ENCODE measurements around the gene SCTR. TPM values are rescaled to one million over a fixed set of nuclear protein-coding genes. Genes with fewer than 3 reads are reported as not detected.

Gene SCTR
- total RNA-seq, 1 experiment from 2014 or later: not detected

DNA sequence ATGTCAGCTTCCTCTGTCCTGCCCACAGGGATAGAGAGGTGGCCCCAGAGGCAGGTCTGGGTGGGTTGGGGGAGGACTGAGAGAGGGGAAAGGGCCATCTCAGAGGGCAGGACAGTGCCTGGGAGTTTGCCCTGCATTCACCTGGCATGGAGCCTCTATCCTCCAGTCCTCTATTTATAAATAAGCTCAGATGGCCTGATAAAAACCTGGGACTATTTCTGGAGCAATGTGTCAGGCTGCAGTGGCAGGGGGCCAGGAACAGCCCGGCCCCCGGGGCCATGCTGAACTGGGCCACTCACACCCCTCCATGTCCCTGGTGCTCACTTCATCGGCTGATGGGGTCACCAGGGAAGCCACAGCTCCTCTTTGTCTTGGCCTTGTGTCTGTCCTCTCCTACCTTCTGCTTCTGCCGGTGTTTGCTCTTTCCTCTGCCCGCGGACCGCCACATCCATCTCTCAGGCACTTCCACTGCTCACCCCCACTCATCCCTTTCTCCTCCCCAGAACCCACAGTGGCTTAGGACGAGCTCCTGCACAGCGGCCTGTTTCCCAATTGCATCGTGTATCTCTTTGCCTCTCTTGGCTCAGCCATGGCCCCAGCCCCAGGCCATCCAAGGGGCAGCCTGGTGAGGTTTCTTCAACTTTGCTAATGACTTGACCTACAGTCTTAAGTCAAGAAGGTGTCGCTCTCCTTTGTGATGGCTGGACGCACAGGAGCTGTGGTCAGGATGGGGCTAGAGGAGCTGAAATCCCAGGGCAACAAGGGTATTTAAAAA is 38.8 kb downstream of the SCTR start:
- ChIA-PET CTCF (no interaction called here), POLR2A (ENCODE audit: unreplicated experiment) (no interaction called here)
- no peaks in the 10 kb centered on the region for H3K36me3 ChIP-seq (ENCODE audit: low read depth, low read length)
- no peaks in the 10 kb centered on the region for H3K9me3 ChIP-seq (ENCODE audit: low read length)
- ATAC-seq (no peak), DNase-seq (no peak)
- BruUV-seq (replicated peaks): no TSS peak
- H3K27ac ChIP-seq (ENCODE audit: low read length): no peak overlapping the region
- no peak overlapping the region for H2AFZ ChIP-seq (ENCODE audit: low read length)
- TF ChIP-seq EZH2 (IDR thresholded peaks at IDR 0.05; ENCODE audit: low read length, unreplicated experiment) (no peak), EZH2phosphoT487 (IDR thresholded peaks at IDR 0.05; ENCODE audit: borderline replicate concordance, low read length) (no peak)
- TF ChIP-seq, protein P1, sequence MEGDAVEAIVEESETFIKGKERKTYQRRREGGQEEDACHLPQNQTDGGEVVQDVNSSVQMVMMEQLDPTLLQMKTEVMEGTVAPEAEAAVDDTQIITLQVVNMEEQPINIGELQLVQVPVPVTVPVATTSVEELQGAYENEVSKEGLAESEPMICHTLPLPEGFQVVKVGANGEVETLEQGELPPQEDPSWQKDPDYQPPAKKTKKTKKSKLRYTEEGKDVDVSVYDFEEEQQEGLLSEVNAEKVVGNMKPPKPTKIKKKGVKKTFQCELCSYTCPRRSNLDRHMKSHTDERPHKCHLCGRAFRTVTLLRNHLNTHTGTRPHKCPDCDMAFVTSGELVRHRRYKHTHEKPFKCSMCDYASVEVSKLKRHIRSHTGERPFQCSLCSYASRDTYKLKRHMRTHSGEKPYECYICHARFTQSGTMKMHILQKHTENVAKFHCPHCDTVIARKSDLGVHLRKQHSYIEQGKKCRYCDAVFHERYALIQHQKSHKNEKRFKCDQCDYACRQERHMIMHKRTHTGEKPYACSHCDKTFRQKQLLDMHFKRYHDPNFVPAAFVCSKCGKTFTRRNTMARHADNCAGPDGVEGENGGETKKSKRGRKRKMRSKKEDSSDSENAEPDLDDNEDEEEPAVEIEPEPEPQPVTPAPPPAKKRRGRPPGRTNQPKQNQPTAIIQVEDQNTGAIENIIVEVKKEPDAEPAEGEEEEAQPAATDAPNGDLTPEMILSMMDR (conservative IDR thresholded peaks at IDR 0.05; ENCODE audit: low read depth, low read length): no peak
- no peaks in the 10 kb centered on the region for H3F3A ChIP-seq (ENCODE audit: low read length, unreplicated experiment)
- H3K9me2 ChIP-seq (replicated peaks; ENCODE audit: low read length): no peaks in the 10 kb centered on the region
- H3K27me3 ChIP-seq (ENCODE audit: low read length): no peaks in the 10 kb centered on the region
- H3K4me1 ChIP-seq (ENCODE audit: insufficient read depth, low read length): peaks cover 7% of the 10 kb centered on the region; the same call in 1 of the 2 replicates
- no peak overlapping the region for H3K4me2 ChIP-seq (ENCODE audit: low read length)
- H3K9ac ChIP-seq (ENCODE audit: low read length): no peak overlapping the region
- no peaks in the 10 kb centered on the region for H3K79me2 ChIP-seq (ENCODE audit: low read length)
- no peaks in the 10 kb centered on the region for H4K20me1 ChIP-seq (ENCODE audit: low read length)
- intact Hi-C loops (cut with micrococcal nuclease): no loop called here
- H3K4me3 ChIP-seq (ENCODE audit: low read length): no peak overlapping the region

DNA sequence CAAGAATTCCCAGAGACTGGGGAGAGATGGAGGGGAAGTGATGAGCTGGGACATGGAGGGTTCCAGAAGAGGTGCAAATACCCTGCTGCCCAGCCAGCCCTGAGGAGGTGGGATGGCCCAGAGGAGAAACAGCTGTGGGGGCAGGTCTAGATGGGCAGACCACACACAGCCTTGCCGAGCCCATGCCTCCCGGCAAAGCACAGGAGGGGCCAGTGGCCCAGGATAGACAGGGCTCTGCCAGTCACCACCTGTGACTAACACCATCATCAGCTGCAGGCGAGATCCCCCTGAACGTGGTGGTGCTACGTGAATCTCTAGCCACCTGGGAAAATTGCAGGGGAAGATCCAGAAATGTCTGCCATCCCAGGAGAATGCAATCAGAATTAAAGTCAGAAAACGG is 39.4 kb downstream of the SCTR start:
- TF ChIP-seq EZH2phosphoT487 (IDR thresholded peaks at IDR 0.05; ENCODE audit: borderline replicate concordance, low read length): no peak
- TF ChIP-seq, protein P1 (conservative IDR thresholded peaks at IDR 0.05; ENCODE audit: low read depth, low read length): no peak
- TF ChIP-seq EZH2 (IDR thresholded peaks at IDR 0.05; ENCODE audit: low read length, unreplicated experiment): no peak
- no TSS peak for BruUV-seq (replicated peaks)
- H3K9ac ChIP-seq (ENCODE audit: low read length): no peak overlapping the region
- peaks cover 7% of the 10 kb centered on the region; the same call in 1 of the 2 replicates for H3K4me1 ChIP-seq (ENCODE audit: insufficient read depth, low read length)
- ATAC-seq (peak; percentile 20; the same call in 1 of the 2 replicates), DNase-seq (peak; percentile 41)
- intact Hi-C loops (cut with micrococcal nuclease): no loop called here
- H3K36me3 ChIP-seq (ENCODE audit: low read depth, low read length): no peaks in the 10 kb centered on the region
- CTCF ChIA-PET: no interaction called here
- POLR2A ChIA-PET (ENCODE audit: unreplicated experiment): no interaction called here
- no peaks in the 10 kb centered on the region for H3K9me2 ChIP-seq (replicated peaks; ENCODE audit: low read length)
- no peak overlapping the region for H3K4me3 ChIP-seq (ENCODE audit: low read length)
- no peaks in the 10 kb centered on the region for H4K20me1 ChIP-seq (ENCODE audit: low read length)
- no peak overlapping the region for H2AFZ ChIP-seq (ENCODE audit: low read length)
- no peak overlapping the region for H3K27ac ChIP-seq (ENCODE audit: low read length)
- H3F3A ChIP-seq (ENCODE audit: low read length, unreplicated experiment): no peaks in the 10 kb centered on the region
- no peaks in the 10 kb centered on the region for H3K27me3 ChIP-seq (ENCODE audit: low read length)
- H3K79me2 ChIP-seq (ENCODE audit: low read length): no peaks in the 10 kb centered on the region
- H3K4me2 ChIP-seq (ENCODE audit: low read length): no peak overlapping the region
- no peaks in the 10 kb centered on the region for H3K9me3 ChIP-seq (ENCODE audit: low read length)
